Esophagus muscularis mucosa (tissue), 4 donors: Measurements from ENCODE around the gene TIMP2. TPM values are rescaled to one million over a fixed set of nuclear protein-coding genes. Genes with fewer than 3 reads are reported as not detected.

ENCODE experiments used
- DNase-seq: peaks from one replicate; pipeline ENCODE4 v3.0.0-alpha.2; 2017; ENCODE audit errors: extremely low spot score
- H3K27ac ChIP-seq, 4 donors: fragments of 200-600 bp; sonication (generic); replicated peaks in 1 of 4; 1 replicate in 3 of 4; 2 replicates in 1 of 4; pipeline ENCODE4 v1.5.1; 2016 to 2019; ENCODE audit warnings: mild to moderate bottlenecking in 1 of 4
- H3K27me3 ChIP-seq, 4 donors: fragments of 200-600 bp; sonication (generic); one replicate each; pipeline versions ENCODE4 v1.5.1 to v1.6.0; 2016 to 2019
- H3K36me3 ChIP-seq, 4 donors: fragments of 200-600 bp; sonication (generic); one replicate each; pipeline ENCODE4 v1.5.1; 2016 to 2019
- H3K4me1 ChIP-seq, 4 donors: fragments of 200-600 bp; sonication (generic); one replicate each; pipeline ENCODE4 v1.5.1; 2016 to 2019
- H3K4me3 ChIP-seq, 4 donors: fragments of 200-600 bp; sonication (generic); 1 replicate in 2 of 4; 2 replicates in 2 of 4; pipeline ENCODE4 v1.5.1; 2016 to 2019; ENCODE audit warnings: mild to moderate bottlenecking in 4 of 4, moderate library complexity in 1 of 4
- H3K9me3 ChIP-seq, 4 donors: fragments of 200-600 bp; sonication (generic); 1 replicate in 3 of 4; 2 replicates in 1 of 4; pipeline ENCODE4 v1.5.1; 2016 to 2019
- EP300 ChIP-seq: sonication (generic); formaldehyde crosslinking; IDR thresholded peaks from one replicate; pipeline ENCODE4 v1.6.1; 2017; ENCODE audit warnings: antibody characterized with exemption
- POLR2A ChIP-seq: fragments of 450-650 bp; IDR thresholded peaks from one replicate; pipeline ENCODE4 v1.6.1; 2017; ENCODE audit warnings: antibody characterized with exemption, moderate library complexity, mild to moderate bottlenecking, low read depth
- POLR2AphosphoS5 ChIP-seq, 2 donors: sonication (generic); formaldehyde crosslinking; IDR thresholded peaks; one replicate each; pipeline ENCODE4 v1.6.1; 2017; ENCODE audit warnings: antibody characterized with exemption in 2 of 2
- WGBS: methylation state at CpG from one replicate; pipeline ENCODE4 v1.1.5; 2018; 5-methylcytosine and 5-hydroxymethylcytosine counted together
- intact Hi-C: fragments of 100-400 bp; cut with DNase I; formaldehyde crosslinking; loops from one replicate; pipeline ENCODE4 v1.15.1; 2023
- total RNA-seq, 4 donors: library from RNA; depleted of rRNA; stranded (reverse); fragments of >200 nt; gene quantifications; one replicate each; pipeline versions ENCODE4 v1.1.0 to v1.2.1, GENCODE V29; 2016
- TF ChIP-seq, protein P1 (sequence below), 3 experiments: fragments of 200-600 bp in 2 of 3; fragments of 450-650 bp in 1 of 3; sonication (generic) in 2 of 3; IDR thresholded peaks; one replicate each; pipeline ENCODE4 v1.5.1; 2017 to 2019; ENCODE audit warnings: antibody characterized with exemption in 3 of 3, mild to moderate bottlenecking in 2 of 3, moderate library complexity in 1 of 3

Gene TIMP2
- total RNA-seq, 4 donors from 2014 or later = 177 to 315 (median 229) TPM

DNA sequence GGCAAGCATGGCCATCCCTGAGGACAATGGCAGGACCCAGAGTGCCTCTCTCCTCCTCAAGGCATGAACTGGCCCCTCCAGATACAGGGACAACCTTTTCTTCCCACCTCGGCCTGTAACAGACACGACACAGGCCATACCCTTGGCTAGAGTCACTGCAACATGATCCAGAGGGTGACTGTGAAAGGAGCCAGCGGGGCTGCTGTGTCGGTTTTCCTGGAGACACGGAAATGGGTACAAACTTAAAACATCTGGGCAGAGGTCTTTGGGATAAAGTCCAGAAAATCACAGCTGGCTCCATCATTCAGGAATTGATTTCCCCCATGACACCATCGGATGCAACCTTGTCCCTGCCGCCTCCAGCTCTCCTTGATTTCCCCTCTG is 27.5 kb downstream of the TIMP2 start:
- no peak for DNase-seq
- TF ChIP-seq EP300 = no peak
- TF ChIP-seq POLR2AphosphoS5 (IDR thresholded peaks at IDR 0.05) = no peak
- TF ChIP-seq, protein P1, sequence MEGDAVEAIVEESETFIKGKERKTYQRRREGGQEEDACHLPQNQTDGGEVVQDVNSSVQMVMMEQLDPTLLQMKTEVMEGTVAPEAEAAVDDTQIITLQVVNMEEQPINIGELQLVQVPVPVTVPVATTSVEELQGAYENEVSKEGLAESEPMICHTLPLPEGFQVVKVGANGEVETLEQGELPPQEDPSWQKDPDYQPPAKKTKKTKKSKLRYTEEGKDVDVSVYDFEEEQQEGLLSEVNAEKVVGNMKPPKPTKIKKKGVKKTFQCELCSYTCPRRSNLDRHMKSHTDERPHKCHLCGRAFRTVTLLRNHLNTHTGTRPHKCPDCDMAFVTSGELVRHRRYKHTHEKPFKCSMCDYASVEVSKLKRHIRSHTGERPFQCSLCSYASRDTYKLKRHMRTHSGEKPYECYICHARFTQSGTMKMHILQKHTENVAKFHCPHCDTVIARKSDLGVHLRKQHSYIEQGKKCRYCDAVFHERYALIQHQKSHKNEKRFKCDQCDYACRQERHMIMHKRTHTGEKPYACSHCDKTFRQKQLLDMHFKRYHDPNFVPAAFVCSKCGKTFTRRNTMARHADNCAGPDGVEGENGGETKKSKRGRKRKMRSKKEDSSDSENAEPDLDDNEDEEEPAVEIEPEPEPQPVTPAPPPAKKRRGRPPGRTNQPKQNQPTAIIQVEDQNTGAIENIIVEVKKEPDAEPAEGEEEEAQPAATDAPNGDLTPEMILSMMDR (IDR thresholded peaks at IDR 0.05) = no peak
- TF ChIP-seq POLR2A = no peak
- intact Hi-C loops = no loop called here
- Histone ChIP-seq H3K4me1 (peaks cover 71 to 99% (median 86%) of the 10 kb centered on the region in 4 donors), H3K9me3 (no peaks in the 10 kb centered on the region), H3K36me3 (peaks cover 9 to 31% (median 15%) of the 10 kb centered on the region in 4 donors), H3K4me3 (no peak overlapping the region), H3K27ac (peak overlapping the region; percentile 65 to 77 (median 68)), H3K27me3 (no peaks in the 10 kb centered on the region)
- 68% methylated on average over 4 of the region's 7 CpGs for WGBS

DNA sequence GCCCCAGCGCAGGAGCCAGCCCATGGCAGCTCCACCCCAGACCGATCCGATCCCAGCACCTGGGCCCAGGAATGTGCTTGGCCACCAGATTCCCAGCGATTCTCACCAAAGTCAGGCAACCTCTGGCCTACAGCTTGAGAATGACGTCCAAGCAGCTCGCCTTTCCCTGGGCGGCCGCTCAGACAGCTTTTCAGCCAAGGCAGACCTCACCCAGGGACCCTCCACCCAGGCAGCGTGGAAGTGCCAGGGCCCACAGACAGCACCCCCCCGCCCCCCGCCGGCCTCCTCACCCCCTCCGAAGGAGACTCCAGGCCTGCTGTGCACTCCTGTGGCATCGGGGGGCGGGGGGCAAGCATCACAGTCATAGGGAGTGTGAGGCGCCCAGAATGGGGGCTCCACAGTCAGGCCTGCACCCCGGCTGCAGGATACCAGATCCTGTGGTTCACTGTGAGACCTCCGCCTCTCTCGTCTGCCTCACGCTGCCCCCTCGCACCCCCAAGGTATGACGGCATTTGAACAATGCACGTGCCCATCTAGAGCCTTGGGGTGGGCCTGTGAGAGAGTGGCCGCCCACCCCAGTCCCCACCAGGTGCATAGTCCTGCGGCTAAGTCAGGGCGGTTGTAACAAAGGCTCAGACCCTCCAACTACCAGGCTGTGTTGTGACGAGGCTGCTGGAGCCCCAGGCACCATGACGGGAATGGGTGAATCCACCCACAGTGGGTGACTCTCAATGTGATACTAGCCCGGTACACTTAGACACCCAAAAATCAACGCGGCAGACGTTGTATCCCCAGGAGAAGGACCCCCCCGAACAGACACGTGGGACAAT is 28.1 kb downstream of the TIMP2 start:
- Histone ChIP-seq H3K4me3 (peak overlapping the region in 2 of 4 donors; percentile 15 to 17), H3K27me3 (no peaks in the 10 kb centered on the region), H3K27ac (peak overlapping the region; percentile 65 to 77 (median 68)), H3K9me3 (no peaks in the 10 kb centered on the region), H3K36me3 (peaks cover 9 to 28% (median 13%) of the 10 kb centered on the region in 4 donors), H3K4me1 (peaks cover 75 to 99% (median 86%) of the 10 kb centered on the region in 4 donors)
- DNase-seq = no peak
- TF ChIP-seq, protein P1 (IDR thresholded peaks at IDR 0.05) = no peak
- TF ChIP-seq POLR2A (no peak), POLR2AphosphoS5 (IDR thresholded peaks at IDR 0.05) (no peak), EP300 (no peak)
- WGBS = 77% methylated on average over 24 of the region's 34 CpGs
- intact Hi-C loops = no loop called here

DNA sequence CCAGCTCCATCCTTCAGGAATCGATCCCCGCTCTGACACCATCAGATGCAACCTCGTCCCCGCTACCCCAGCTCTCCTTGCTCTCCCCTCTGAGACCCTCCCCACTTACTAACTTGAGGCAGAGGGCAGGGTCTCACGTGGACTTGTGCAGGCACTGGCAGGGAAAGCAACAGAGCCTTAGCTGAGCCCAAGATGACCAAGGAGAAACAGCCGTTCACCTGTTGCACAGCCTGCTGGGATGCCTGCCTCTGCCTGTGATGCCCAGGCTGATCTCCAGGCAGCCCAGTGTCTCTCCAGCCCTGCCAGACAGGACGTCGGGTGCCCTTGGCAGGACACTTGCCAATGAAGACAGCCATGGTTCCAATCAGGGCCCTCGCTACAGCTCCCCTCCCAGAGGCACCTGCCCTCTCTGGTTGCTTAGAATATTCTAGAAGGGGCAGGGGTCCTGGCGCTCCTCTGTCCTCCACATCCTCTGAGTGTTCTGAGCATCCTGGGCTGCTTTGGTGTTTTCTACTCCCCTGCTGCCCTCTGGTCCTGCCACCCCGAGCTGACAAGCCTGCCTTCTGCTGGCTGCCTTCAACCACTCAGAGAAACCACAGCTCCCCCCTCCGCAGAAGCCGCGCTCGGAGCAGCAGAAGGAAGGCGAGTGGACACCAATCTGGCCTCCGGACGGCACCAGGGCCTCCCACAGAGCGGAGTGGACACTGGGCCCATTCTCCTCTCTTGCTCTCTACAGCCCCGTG is 28.9 kb downstream of the TIMP2 start:
- Histone ChIP-seq H3K36me3 (peaks cover 7 to 28% (median 10%) of the 10 kb centered on the region in 4 donors), H3K4me3 (peak overlapping the region in 2 of 4 donors; percentile 15 to 20), H3K4me1 (peaks cover 83 to 99% (median 89%) of the 10 kb centered on the region in 4 donors), H3K27ac (peak overlapping the region; percentile 65 to 77 (median 68)), H3K27me3 (no peaks in the 10 kb centered on the region), H3K9me3 (no peaks in the 10 kb centered on the region)
- DNase-seq = no peak
- WGBS = 61% methylated on average over 20 of the region's 20 CpGs
- no peak for TF ChIP-seq EP300
- TF ChIP-seq, protein P1 (IDR thresholded peaks at IDR 0.05) = peak in 1 of 3 experiments; percentile 24
- intact Hi-C loops = no loop called here

DNA sequence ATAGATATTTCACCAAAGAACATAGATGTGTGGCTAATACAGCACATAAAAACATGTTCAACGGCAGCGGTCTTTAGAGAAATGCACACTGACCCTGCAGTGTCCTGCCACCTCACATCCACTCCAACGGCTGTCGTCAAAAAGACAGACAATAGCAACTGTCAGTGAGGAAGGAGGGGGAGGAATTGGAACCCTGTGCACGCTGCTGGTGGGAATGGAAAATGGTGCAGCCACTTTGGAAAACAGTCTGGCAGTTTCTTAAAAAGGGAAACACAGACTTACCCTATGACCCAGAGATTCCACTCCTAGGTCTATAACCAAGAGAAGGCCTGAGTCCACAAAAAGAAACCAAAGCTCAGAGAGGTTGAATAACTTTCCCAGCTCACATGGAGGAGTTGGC is 29.9 kb downstream of the TIMP2 start:
- H3K4me3 ChIP-seq = peak overlapping the region in 1 of 4 donors; percentile 19
- no peaks in the 10 kb centered on the region for H3K27me3 ChIP-seq
- TF ChIP-seq EP300 = no peak
- no peak for TF ChIP-seq POLR2AphosphoS5 (IDR thresholded peaks at IDR 0.05)
- TF ChIP-seq POLR2A = no peak
- TF ChIP-seq, protein P1 (IDR thresholded peaks at IDR 0.05) = no peak
- peaks cover 84 to 100% (median 98%) of the 10 kb centered on the region in 4 donors for H3K4me1 ChIP-seq
- intact Hi-C loops = no loop called here
- no peak for DNase-seq
- no peaks in the 10 kb centered on the region for H3K9me3 ChIP-seq
- H3K27ac ChIP-seq = peak overlapping the region; percentile 65 to 77 (median 68)
- WGBS = 33% methylated on average over 5 of the region's 5 CpGs
- peaks cover 0 to 21% (median 3%) of the 10 kb centered on the region in 4 donors for H3K36me3 ChIP-seq
